ENCODE results near the gene LIPC.

GRCh38 chr15:58473724-58474123 lies 41.9 kb downstream of the LIPC start:
- TF ChIP-seq CTCF (IDR thresholded peaks at IDR 0.05; ENCODE audit: insufficient read depth, low read length, poor library complexity, severe bottlenecking) (no peak), EZH2phosphoT487 (conservative IDR thresholded peaks at IDR 0.05; ENCODE audit: low read length) (no peak)
